ENCODE results near the gene ADGRB3. TPM values are rescaled to one million over a fixed set of nuclear protein-coding genes. Genes with fewer than 3 reads are reported as not detected.

ADGRB3 gene
- polyA plus RNA-seq, 3 donors = 0.04 to 0.23 (median 0.05) TPM

DNA sequence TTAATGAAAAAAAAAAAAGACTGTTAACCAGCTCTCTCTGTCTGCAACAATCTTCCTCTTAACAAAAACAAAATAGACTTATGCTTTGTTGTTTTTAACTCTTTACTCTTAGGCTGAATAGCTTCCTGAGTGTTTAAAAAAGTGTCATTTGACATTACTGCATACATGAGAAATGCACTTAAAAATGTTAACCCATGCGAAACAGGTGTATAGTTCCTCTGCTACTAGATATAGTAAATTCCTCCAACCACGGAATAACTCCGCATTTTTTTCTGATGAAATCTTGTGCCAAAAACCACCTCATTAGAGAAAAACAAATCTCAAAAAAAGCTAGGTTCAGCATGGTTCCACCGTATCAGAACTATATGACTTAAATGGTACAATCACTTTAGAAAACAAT lies 426.0 kb downstream of the ADGRB3 start:
- H3K27me3 ChIP-seq (ENCODE audit: control insufficient read depth in 2 of 2, insufficient read depth in 2 of 2, low read length in 2 of 2) = no peaks in the 10 kb centered on the region
- no peak overlapping the region for H3K9ac ChIP-seq (ENCODE audit: insufficient read depth, low read length, poor library complexity, severe bottlenecking)
- H3K4me2 ChIP-seq (replicated peaks; ENCODE audit: extremely low read depth, low read length, poor library complexity, severe bottlenecking) = no peak overlapping the region
- no peaks in the 10 kb centered on the region for H3K27me3 Mint-ChIP-seq (ENCODE audit: low read depth in 3 of 3)
- H3K27ac ChIP-seq (ENCODE audit: low read depth in 1 of 2, low read length in 2 of 2) = no peak overlapping the region
- WGBS (ENCODE audit: insufficient coverage) = no CpG with 5 or more reads among the region's 4 CpGs
- intact Hi-C loops (cut with micrococcal nuclease) = no loop called here
- no peak overlapping the region for H3K4me3 Mint-ChIP-seq
- TF ChIP-seq, protein P1, sequence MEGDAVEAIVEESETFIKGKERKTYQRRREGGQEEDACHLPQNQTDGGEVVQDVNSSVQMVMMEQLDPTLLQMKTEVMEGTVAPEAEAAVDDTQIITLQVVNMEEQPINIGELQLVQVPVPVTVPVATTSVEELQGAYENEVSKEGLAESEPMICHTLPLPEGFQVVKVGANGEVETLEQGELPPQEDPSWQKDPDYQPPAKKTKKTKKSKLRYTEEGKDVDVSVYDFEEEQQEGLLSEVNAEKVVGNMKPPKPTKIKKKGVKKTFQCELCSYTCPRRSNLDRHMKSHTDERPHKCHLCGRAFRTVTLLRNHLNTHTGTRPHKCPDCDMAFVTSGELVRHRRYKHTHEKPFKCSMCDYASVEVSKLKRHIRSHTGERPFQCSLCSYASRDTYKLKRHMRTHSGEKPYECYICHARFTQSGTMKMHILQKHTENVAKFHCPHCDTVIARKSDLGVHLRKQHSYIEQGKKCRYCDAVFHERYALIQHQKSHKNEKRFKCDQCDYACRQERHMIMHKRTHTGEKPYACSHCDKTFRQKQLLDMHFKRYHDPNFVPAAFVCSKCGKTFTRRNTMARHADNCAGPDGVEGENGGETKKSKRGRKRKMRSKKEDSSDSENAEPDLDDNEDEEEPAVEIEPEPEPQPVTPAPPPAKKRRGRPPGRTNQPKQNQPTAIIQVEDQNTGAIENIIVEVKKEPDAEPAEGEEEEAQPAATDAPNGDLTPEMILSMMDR (IDR thresholded peaks at IDR 0.05) = no peak
- H4K20me1 ChIP-seq (ENCODE audit: insufficient read depth, low read length) = no peaks in the 10 kb centered on the region
- H3K4me1 Mint-ChIP-seq = no peaks in the 10 kb centered on the region
- H3K79me2 ChIP-seq (ENCODE audit: insufficient read depth, low read length) = no peaks in the 10 kb centered on the region
- no peak overlapping the region for H3K27ac Mint-ChIP-seq
- no peaks in the 10 kb centered on the region for H3K9me3 ChIP-seq (replicated peaks in 1 of 2; ENCODE audit: control insufficient read depth in 1 of 2, insufficient read depth in 1 of 2, low read length in 2 of 2)
- H3K36me3 Mint-ChIP-seq = no peaks in the 10 kb centered on the region
- no peaks in the 10 kb centered on the region for H3K36me3 ChIP-seq (replicated peaks in 1 of 2; ENCODE audit: control insufficient read depth in 1 of 2, insufficient read depth in 2 of 2, low read length in 2 of 2)
- peaks cover 0 to 1% (median 0%) of the 10 kb centered on the region in 7 donors for H3K9me3 Mint-ChIP-seq
- no peak overlapping the region for H3K4me3 ChIP-seq (replicated peaks in 1 of 3; ENCODE audit: low read depth in 2 of 3, low read length in 3 of 3)
- DNase-seq = no peak
- H2AFZ ChIP-seq (ENCODE audit: insufficient read depth, low read depth, low read length, poor library complexity, severe bottlenecking) = no peak overlapping the region
- no peaks in the 10 kb centered on the region for H3K4me1 ChIP-seq (ENCODE audit: control insufficient read depth in 1 of 2, insufficient read depth in 2 of 2, low read length in 2 of 2)

DNA sequence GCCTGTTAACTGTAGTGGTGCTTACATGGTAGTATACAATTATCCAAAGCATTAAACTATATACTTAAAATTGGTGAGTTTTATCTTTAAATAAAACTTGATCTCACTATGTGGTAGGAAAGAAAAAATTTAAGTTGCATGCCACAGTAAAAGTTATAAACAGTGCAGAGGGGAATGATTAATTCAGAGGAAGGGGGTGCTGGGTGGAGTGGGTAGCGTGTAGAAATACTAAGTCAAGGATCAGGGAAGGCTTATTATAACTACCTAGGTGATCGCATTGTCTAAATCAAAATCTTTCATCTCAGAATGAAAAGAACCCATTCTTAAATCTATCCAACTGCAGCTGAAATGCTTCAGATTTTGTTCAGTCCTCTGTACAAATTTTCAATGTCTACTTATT lies 428.3 kb downstream of the ADGRB3 start:
- Histone ChIP-seq H3K4me1 (ENCODE audit: control insufficient read depth in 1 of 2, insufficient read depth in 2 of 2, low read length in 2 of 2) (no peaks in the 10 kb centered on the region), H4K20me1 (ENCODE audit: insufficient read depth, low read length) (no peaks in the 10 kb centered on the region), H3K36me3 (replicated peaks in 1 of 2; ENCODE audit: control insufficient read depth in 1 of 2, insufficient read depth in 2 of 2, low read length in 2 of 2) (no peaks in the 10 kb centered on the region), H3K4me3 (replicated peaks in 1 of 3; ENCODE audit: low read depth in 2 of 3, low read length in 3 of 3) (no peak overlapping the region), H2AFZ (ENCODE audit: insufficient read depth, low read depth, low read length, poor library complexity, severe bottlenecking) (no peak overlapping the region), H3K27ac (ENCODE audit: low read depth in 1 of 2, low read length in 2 of 2) (no peak overlapping the region), H3K79me2 (ENCODE audit: insufficient read depth, low read length) (no peaks in the 10 kb centered on the region), H3K9ac (ENCODE audit: insufficient read depth, low read length, poor library complexity, severe bottlenecking) (no peak overlapping the region), H3K4me2 (replicated peaks; ENCODE audit: extremely low read depth, low read length, poor library complexity, severe bottlenecking) (no peak overlapping the region), H3K9me3 (replicated peaks in 1 of 2; ENCODE audit: control insufficient read depth in 1 of 2, insufficient read depth in 1 of 2, low read length in 2 of 2) (no peaks in the 10 kb centered on the region), H3K27me3 (ENCODE audit: control insufficient read depth in 2 of 2, insufficient read depth in 2 of 2, low read length in 2 of 2) (no peaks in the 10 kb centered on the region)
- DNase-seq = no peak
- H3K36me3 Mint-ChIP-seq = no peaks in the 10 kb centered on the region
- intact Hi-C loops (cut with micrococcal nuclease) = no loop called here
- H3K4me1 Mint-ChIP-seq = no peaks in the 10 kb centered on the region
- no peak overlapping the region for H3K27ac Mint-ChIP-seq
- peaks cover 0 to 1% (median 0%) of the 10 kb centered on the region in 7 donors for H3K9me3 Mint-ChIP-seq
- no peak overlapping the region for H3K4me3 Mint-ChIP-seq
- no CpG with 5 or more reads among the region's 2 CpGs for WGBS (ENCODE audit: insufficient coverage)
- H3K27me3 Mint-ChIP-seq (ENCODE audit: low read depth in 3 of 3) = no peaks in the 10 kb centered on the region
- TF ChIP-seq, protein P1 (IDR thresholded peaks at IDR 0.05) = no peak
